ENCODE data around the gene LAMC3. TPM values are rescaled to one million over a fixed set of nuclear protein-coding genes. Genes with fewer than 3 reads are reported as not detected.

The LAMC3 gene
- total RNA-seq, 1 experiment from 2014 or later, result 0.28 TPM

- Histone ChIP-seq H3K27me3 (replicated peaks; ENCODE audit: insufficient read depth, low read depth, low read length, poor library complexity) (no peaks in the 10 kb centered on the region), H3K4me3 (ENCODE audit: low read depth, low read length, poor library complexity, severe bottlenecking) (no peak overlapping the region), H3K36me3 (ENCODE audit: insufficient read depth, low read length, poor library complexity, severe bottlenecking) (no peaks in the 10 kb centered on the region), H3K27ac (ENCODE audit: low read depth, low read length, poor library complexity, severe bottlenecking) (no peak overlapping the region), H3K4me1 (ENCODE audit: insufficient read depth, low read length, poor library complexity, severe bottlenecking) (peaks cover 4% of the 10 kb centered on the region), H3K9me3 (ENCODE audit: low read depth, low read length, poor library complexity, severe bottlenecking) (no peaks in the 10 kb centered on the region)
- intact Hi-C loops (cut with micrococcal nuclease; ENCODE audit: unreplicated experiment), result loop anchor here (10.0 kb wide), 1 partner anchor 121 kb away; no protein-coding TSS in a partner anchor
- DNase-seq (ENCODE audit: low spot score), result no peak
- TF ChIP-seq EZH2 (IDR thresholded peaks at IDR 0.05; ENCODE audit: borderline replicate concordance, low read depth, low read length, poor library complexity, severe bottlenecking) (no peak), CTCF (conservative IDR thresholded peaks at IDR 0.05; ENCODE audit: low read depth, low read length) (no peak)
- no TSS peak for BruUV-seq (replicated peaks)
- ChIA-PET CTCF (interaction anchor here (0.5 to 1.1 kb wide), 3 partner anchors 148 to 282 kb away, joined by 3 to 5 read pairs (median 4); no protein-coding TSS in a partner anchor), POLR2A (ENCODE audit: low non-redundant PET) (no interaction called here)
Observed at GRCh38 chr9:131053896-131054295, 44.9 kb downstream of the LAMC3 start.

GRCh38 chr9:131056781-131057506, 48.0 kb downstream of the LAMC3 start:
- no TSS peak for BruUV-seq (replicated peaks)
- DNase-seq (ENCODE audit: low spot score), result no peak
- no peaks in the 10 kb centered on the region for H3K27me3 ChIP-seq (replicated peaks; ENCODE audit: insufficient read depth, low read depth, low read length, poor library complexity)
- H3K27ac ChIP-seq (ENCODE audit: low read depth, low read length, poor library complexity, severe bottlenecking), result no peak overlapping the region
- H3K4me1 ChIP-seq (ENCODE audit: insufficient read depth, low read length, poor library complexity, severe bottlenecking), result peaks cover 4% of the 10 kb centered on the region
- H3K36me3 ChIP-seq (ENCODE audit: insufficient read depth, low read length, poor library complexity, severe bottlenecking), result no peaks in the 10 kb centered on the region
- intact Hi-C loops (cut with micrococcal nuclease; ENCODE audit: unreplicated experiment), result loop anchor here (10.0 kb wide), 1 partner anchor 118 kb away; no protein-coding TSS in a partner anchor
- POLR2A ChIA-PET (ENCODE audit: low non-redundant PET), result no interaction called here
- H3K4me3 ChIP-seq (ENCODE audit: low read depth, low read length, poor library complexity, severe bottlenecking), result no peak overlapping the region
- no peak for TF ChIP-seq EZH2 (IDR thresholded peaks at IDR 0.05; ENCODE audit: borderline replicate concordance, low read depth, low read length, poor library complexity, severe bottlenecking)
- TF ChIP-seq CTCF (conservative IDR thresholded peaks at IDR 0.05; ENCODE audit: low read depth, low read length), result no peak
- CTCF ChIA-PET, result interaction anchor here (0.5 to 2.7 kb wide), 3 partner anchors 11 to 989 kb away, joined by 3 to 19 read pairs (median 5); no protein-coding TSS in a partner anchor
- no peaks in the 10 kb centered on the region for H3K9me3 ChIP-seq (ENCODE audit: low read depth, low read length, poor library complexity, severe bottlenecking)

GRCh38 chr9:131060900-131061630, 52.1 kb downstream of the LAMC3 start:
- no peaks in the 10 kb centered on the region for H3K27me3 ChIP-seq (replicated peaks; ENCODE audit: insufficient read depth, low read depth, low read length, poor library complexity)
- no TSS peak for BruUV-seq (replicated peaks)
- H3K4me1 ChIP-seq (ENCODE audit: insufficient read depth, low read length, poor library complexity, severe bottlenecking), result no peaks in the 10 kb centered on the region
- intact Hi-C loops (cut with micrococcal nuclease; ENCODE audit: unreplicated experiment), result no loop called here
- H3K9me3 ChIP-seq (ENCODE audit: low read depth, low read length, poor library complexity, severe bottlenecking), result no peaks in the 10 kb centered on the region
- H3K36me3 ChIP-seq (ENCODE audit: insufficient read depth, low read length, poor library complexity, severe bottlenecking), result no peaks in the 10 kb centered on the region
- TF ChIP-seq CTCF (conservative IDR thresholded peaks at IDR 0.05; ENCODE audit: low read depth, low read length), result no peak
- TF ChIP-seq EZH2 (IDR thresholded peaks at IDR 0.05; ENCODE audit: borderline replicate concordance, low read depth, low read length, poor library complexity, severe bottlenecking), result no peak
- no peak overlapping the region for H3K4me3 ChIP-seq (ENCODE audit: low read depth, low read length, poor library complexity, severe bottlenecking)
- no peak overlapping the region for H3K27ac ChIP-seq (ENCODE audit: low read depth, low read length, poor library complexity, severe bottlenecking)
- ChIA-PET CTCF (no interaction called here), POLR2A (ENCODE audit: low non-redundant PET) (no interaction called here)
- DNase-seq (ENCODE audit: low spot score), result no peak

Data from A673 (cell line).